Esophagus squamous epithelium (tissue), 4 donors: Measurements from ENCODE around the gene ATP7B.

Experiments
- CTCF ChIP-seq, 6 experiments: fragments of 450-650 bp in 4 of 6; fragments of 200-600 bp in 2 of 6; sonication (generic) in 2 of 6; IDR thresholded peaks; one replicate each; pipeline ENCODE4 v1.5.1; 2016 to 2019; ENCODE audit warnings: antibody characterized with exemption in 6 of 6, mild to moderate bottlenecking in 4 of 6, moderate library complexity in 4 of 6
- POLR2A ChIP-seq, 4 donors: fragments of 450-650 bp; IDR thresholded peaks; one replicate each; pipeline ENCODE4 v1.6.1; 2017; ENCODE audit warnings: antibody characterized with exemption in 4 of 4, mild to moderate bottlenecking in 4 of 4, moderate library complexity in 3 of 4

DNA sequence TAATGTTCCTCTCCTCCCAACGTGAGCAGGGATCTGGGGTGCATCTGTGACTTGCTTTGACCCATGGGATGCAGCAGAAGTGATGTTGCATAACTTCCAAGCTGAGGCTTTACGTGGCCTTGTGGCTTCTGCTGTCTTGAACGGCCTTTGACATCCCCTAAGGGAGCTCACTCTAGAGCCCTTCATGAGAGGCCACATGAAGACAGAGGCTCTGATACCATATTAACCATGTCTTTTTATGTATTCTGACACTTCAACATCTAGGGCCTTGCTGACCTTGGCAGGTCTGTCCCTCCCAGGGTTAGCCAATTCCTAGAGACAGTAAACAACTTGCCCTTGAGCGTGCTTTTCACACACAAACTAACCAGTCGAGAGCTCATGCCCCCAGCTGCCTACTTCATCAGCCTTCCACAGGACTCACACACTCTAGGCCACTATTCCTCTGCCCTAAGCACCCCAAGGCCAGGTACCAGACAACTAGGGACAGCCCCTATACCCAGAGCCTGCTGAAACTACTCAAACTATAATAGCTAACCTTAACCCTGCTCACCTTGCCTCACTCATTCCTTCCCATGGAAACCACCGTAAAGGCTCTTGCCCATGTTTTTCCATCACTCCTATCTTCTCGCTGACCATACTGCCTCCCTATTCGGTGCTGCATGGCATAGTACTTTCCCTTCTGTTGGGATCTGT, 104.1 kb downstream of the ATP7B start:
- TF ChIP-seq CTCF (IDR thresholded peaks at IDR 0.05) (no peak), POLR2A (IDR thresholded peaks at IDR 0.05) (no peak)
